Fibroblast of pulmonary artery (primary cell): Measurements from ENCODE around the gene PRKG1.

Experiments used
- DNase-seq: peaks from one replicate; pipeline ENCODE4 v3.0.0-alpha.2; 2010; ENCODE audit warnings: low read depth
- H3K4me3 ChIP-seq: replicated peaks from 2 replicates; pipeline ENCODE4 v1.5.1; 2011; ENCODE audit warnings: low read depth, mild to moderate bottlenecking, control low read depth, low read length, moderate library complexity
- CTCF ChIP-seq: IDR thresholded peaks from 2 replicates; pipeline ENCODE4 v1.5.1; 2011; ENCODE audit warnings: mild to moderate bottlenecking, control low read depth, low read length, inconsistent platforms; ENCODE audit errors: missing control alignments

The PRKG1 gene

GRCh38 chr10:51459476-51459875 is 385.2 kb downstream of the PRKG1 start:
- peak; percentile 2 for DNase-seq
- TF ChIP-seq CTCF, result no peak
- no peak overlapping the region for H3K4me3 ChIP-seq

- peak; percentile 24 for DNase-seq
- no peak overlapping the region for H3K4me3 ChIP-seq
- no peak for TF ChIP-seq CTCF
Measured at GRCh38 chr10:51462076-51462779, 387.9 kb downstream of the PRKG1 start.

- TF ChIP-seq CTCF, result no peak
- no peak overlapping the region for H3K4me3 ChIP-seq
- DNase-seq, result peak; percentile 3
Measured at GRCh38 chr10:51468424-51468823, 394.1 kb downstream of the PRKG1 start.

GRCh38 chr10:51469686-51470085 is 395.4 kb downstream of the PRKG1 start:
- H3K4me3 ChIP-seq, result no peak overlapping the region
- TF ChIP-seq CTCF, result no peak
- no peak for DNase-seq

GRCh38 chr10:51471271-51471670 is 397.0 kb downstream of the PRKG1 start:
- H3K4me3 ChIP-seq, result no peak overlapping the region
- no peak for TF ChIP-seq CTCF
- no peak for DNase-seq

GRCh38 chr10:51472154-51472553 is 397.9 kb downstream of the PRKG1 start:
- no peak for DNase-seq
- no peak overlapping the region for H3K4me3 ChIP-seq
- no peak for TF ChIP-seq CTCF

- no peak overlapping the region for H3K4me3 ChIP-seq
- no peak for TF ChIP-seq CTCF
- DNase-seq, result no peak
Measured at GRCh38 chr10:51479711-51480110, 405.4 kb downstream of the PRKG1 start.
